ENCODE measurements around the gene PRKCB.

Gene PRKCB

GRCh38 chr16:24001710-24002109 lies 165.9 kb downstream of the PRKCB start:
- DNase-seq (ENCODE audit: low read depth, low spot score): no peak
- TF ChIP-seq CTCF (IDR thresholded peaks at IDR 0.05; ENCODE audit: insufficient read depth, low read length, missing control alignments): no peak
- no peak overlapping the region for H3K4me3 ChIP-seq (ENCODE audit: low read depth, low read length)
- ChIA-PET POLR2A (no interaction called here), CTCF (interaction anchor here (0.9 to 1.0 kb wide), 2 partner anchors 8 to 291 kb away, joined by 3 read pairs; no protein-coding TSS in a partner anchor)

GRCh38 chr16:24002619-24003018 lies 166.8 kb downstream of the PRKCB start:
- no peak for DNase-seq (ENCODE audit: low read depth, low spot score)
- no peak overlapping the region for H3K4me3 ChIP-seq (ENCODE audit: low read depth, low read length)
- ChIA-PET CTCF (no interaction called here), POLR2A (no interaction called here)
- TF ChIP-seq CTCF (IDR thresholded peaks at IDR 0.05; ENCODE audit: insufficient read depth, low read length, missing control alignments): no peak

GRCh38 chr16:24005577-24005976 lies 169.8 kb downstream of the PRKCB start:
- DNase-seq (ENCODE audit: low read depth, low spot score): no peak
- no peak for TF ChIP-seq CTCF (IDR thresholded peaks at IDR 0.05; ENCODE audit: insufficient read depth, low read length, missing control alignments)
- no peak overlapping the region for H3K4me3 ChIP-seq (ENCODE audit: low read depth, low read length)
- CTCF ChIA-PET: no interaction called here
- POLR2A ChIA-PET: no interaction called here

GRCh38 chr16:24007391-24007790 lies 171.6 kb downstream of the PRKCB start:
- DNase-seq (ENCODE audit: low read depth, low spot score): no peak
- TF ChIP-seq CTCF (IDR thresholded peaks at IDR 0.05; ENCODE audit: insufficient read depth, low read length, missing control alignments): no peak
- POLR2A ChIA-PET: no interaction called here
- no peak overlapping the region for H3K4me3 ChIP-seq (ENCODE audit: low read depth, low read length)
- CTCF ChIA-PET: interaction anchor here (2.2 kb wide), 1 partner anchor 206 kb away, joined by 7 read pairs; no protein-coding TSS in a partner anchor

GRCh38 chr16:24007934-24008333 lies 172.2 kb downstream of the PRKCB start:
- ChIA-PET CTCF (interaction anchor here (2.2 kb wide), 1 partner anchor 207 kb away, joined by 7 read pairs; no protein-coding TSS in a partner anchor), POLR2A (no interaction called here)
- no peak for DNase-seq (ENCODE audit: low read depth, low spot score)
- no peak for TF ChIP-seq CTCF (IDR thresholded peaks at IDR 0.05; ENCODE audit: insufficient read depth, low read length, missing control alignments)
- no peak overlapping the region for H3K4me3 ChIP-seq (ENCODE audit: low read depth, low read length)

- no peak for DNase-seq (ENCODE audit: low read depth, low spot score)
- TF ChIP-seq CTCF (IDR thresholded peaks at IDR 0.05; ENCODE audit: insufficient read depth, low read length, missing control alignments): no peak
- CTCF ChIA-PET: interaction anchor here (1.7 to 3.1 kb wide), 2 partner anchors 15 to 209 kb away, joined by 6 to 15 read pairs; no protein-coding TSS in a partner anchor
- H3K4me3 ChIP-seq (ENCODE audit: low read depth, low read length): no peak overlapping the region
- POLR2A ChIA-PET: no interaction called here
These were observed 173.3 kb downstream of the PRKCB start for GRCh38 chr16:24009098-24009497.

Data from AG04449 (cell line).